Testis (tissue), 2 donors: ENCODE measurements around the gene FUS.

Experiments used
- POLR2A ChIP-seq: fragments of 450-650 bp; IDR thresholded peaks from one replicate; pipeline ENCODE4 v1.6.1; 2017; ENCODE audit warnings: antibody characterized with exemption, mild to moderate bottlenecking, moderate library complexity
- TF ChIP-seq, protein P1 (sequence below), 3 experiments: fragments of 450-650 bp in 2 of 3; fragments of 200-600 bp in 1 of 3; sonication (generic) in 1 of 3; IDR thresholded peaks; one replicate each; pipeline ENCODE4 v1.5.1; 2016 to 2019; ENCODE audit warnings: antibody characterized with exemption in 3 of 3, mild to moderate bottlenecking in 2 of 3, moderate library complexity in 1 of 3

GRCh38 chr16:31196324-31197088 lies 16.6 kb downstream of the FUS start:
- no peak for TF ChIP-seq POLR2A
- TF ChIP-seq, protein P1, sequence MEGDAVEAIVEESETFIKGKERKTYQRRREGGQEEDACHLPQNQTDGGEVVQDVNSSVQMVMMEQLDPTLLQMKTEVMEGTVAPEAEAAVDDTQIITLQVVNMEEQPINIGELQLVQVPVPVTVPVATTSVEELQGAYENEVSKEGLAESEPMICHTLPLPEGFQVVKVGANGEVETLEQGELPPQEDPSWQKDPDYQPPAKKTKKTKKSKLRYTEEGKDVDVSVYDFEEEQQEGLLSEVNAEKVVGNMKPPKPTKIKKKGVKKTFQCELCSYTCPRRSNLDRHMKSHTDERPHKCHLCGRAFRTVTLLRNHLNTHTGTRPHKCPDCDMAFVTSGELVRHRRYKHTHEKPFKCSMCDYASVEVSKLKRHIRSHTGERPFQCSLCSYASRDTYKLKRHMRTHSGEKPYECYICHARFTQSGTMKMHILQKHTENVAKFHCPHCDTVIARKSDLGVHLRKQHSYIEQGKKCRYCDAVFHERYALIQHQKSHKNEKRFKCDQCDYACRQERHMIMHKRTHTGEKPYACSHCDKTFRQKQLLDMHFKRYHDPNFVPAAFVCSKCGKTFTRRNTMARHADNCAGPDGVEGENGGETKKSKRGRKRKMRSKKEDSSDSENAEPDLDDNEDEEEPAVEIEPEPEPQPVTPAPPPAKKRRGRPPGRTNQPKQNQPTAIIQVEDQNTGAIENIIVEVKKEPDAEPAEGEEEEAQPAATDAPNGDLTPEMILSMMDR (IDR thresholded peaks at IDR 0.05) = no peak
